ENCODE data around the gene C18orf63.

C18orf63 gene

GRCh38 chr18:74281011-74281979 lies 34.3 kb upstream of the C18orf63 start:
- H3K4me3 ChIP-seq (ENCODE audit: control insufficient read depth, low read depth, low read length): no peak overlapping the region
- TF ChIP-seq, protein P1, sequence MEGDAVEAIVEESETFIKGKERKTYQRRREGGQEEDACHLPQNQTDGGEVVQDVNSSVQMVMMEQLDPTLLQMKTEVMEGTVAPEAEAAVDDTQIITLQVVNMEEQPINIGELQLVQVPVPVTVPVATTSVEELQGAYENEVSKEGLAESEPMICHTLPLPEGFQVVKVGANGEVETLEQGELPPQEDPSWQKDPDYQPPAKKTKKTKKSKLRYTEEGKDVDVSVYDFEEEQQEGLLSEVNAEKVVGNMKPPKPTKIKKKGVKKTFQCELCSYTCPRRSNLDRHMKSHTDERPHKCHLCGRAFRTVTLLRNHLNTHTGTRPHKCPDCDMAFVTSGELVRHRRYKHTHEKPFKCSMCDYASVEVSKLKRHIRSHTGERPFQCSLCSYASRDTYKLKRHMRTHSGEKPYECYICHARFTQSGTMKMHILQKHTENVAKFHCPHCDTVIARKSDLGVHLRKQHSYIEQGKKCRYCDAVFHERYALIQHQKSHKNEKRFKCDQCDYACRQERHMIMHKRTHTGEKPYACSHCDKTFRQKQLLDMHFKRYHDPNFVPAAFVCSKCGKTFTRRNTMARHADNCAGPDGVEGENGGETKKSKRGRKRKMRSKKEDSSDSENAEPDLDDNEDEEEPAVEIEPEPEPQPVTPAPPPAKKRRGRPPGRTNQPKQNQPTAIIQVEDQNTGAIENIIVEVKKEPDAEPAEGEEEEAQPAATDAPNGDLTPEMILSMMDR (conservative IDR thresholded peaks at IDR 0.05; ENCODE audit: control insufficient read depth, insufficient read depth, low read depth, low read length): no peak
- DNase-seq (ENCODE audit: low read depth): no peak

DNA sequence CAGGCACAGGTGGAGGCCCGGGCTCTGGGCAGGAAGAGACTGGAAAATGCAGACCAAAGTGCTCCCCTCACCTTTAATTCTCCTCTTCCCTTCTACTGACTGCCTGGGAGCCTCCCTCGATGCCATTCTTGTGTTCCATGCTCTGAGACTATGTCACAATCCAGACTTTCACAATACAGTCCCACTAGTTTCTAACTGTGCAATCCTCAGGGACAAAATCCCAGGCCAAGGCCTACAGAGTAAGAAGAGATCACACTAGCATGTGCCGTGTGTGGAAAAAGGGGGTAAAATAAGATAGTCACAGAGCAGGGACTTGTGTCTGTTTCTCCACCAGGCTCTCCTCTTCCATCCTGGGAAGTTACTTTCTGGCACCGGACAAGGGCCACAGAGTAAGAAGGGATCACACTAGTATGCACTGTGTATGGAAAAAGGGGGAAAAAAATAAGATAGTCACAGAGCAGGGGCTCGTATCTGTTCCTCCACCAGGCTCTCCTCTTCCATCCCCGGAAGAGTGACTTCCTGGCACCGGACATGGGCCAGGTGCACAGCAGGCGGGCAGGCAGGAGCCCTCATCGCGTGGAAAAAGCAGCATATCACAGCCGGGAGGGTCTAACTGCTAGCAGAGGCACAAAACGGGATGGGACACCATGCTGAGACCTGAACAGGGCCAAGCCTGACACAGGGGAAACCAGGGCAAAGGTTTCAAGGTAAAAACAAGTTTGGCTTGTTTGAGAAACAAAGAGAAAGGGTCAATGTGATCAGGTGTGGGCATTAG lies 33.5 kb upstream of the C18orf63 start:
- H3K4me3 ChIP-seq (ENCODE audit: control insufficient read depth, low read depth, low read length): no peak overlapping the region
- peak; percentile 44 for DNase-seq (ENCODE audit: low read depth)
- TF ChIP-seq, protein P1 (conservative IDR thresholded peaks at IDR 0.05; ENCODE audit: control insufficient read depth, insufficient read depth, low read depth, low read length): no peak

DNA sequence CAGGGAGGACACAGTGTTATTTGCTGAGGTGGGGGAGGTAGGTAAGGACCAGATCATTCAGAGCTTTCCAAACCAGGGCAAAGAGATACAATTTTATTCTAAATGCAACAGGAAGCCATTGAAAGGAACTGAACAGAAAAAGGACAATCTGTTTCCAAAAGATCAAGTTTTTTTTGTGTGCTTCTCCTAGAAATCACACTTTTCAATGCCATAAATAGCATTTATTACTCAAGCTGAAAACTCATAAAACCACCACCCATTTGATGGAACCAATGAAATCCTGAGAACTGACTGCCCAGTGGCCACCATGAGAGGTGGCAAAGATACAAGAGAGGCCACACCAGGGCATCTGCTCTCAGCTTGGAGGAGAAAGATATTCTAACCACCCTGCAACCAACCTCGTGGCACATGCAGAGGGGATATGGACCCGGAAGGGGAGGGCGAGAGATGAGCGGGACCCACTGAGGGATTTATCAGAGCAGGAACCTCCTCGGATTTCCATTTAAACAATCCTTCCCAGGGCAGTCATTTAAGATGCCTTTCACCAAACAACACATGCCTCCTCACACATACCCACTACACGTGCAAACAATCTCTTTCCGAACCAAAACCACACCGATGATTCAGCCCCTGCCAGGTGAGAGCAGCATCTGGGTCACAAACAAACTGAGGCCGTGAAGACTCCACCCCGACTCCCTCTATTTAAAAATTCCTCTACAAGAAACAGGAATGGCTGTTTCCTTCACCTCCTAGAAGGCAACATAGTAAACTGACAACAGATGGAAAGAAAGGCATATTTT lies 32.7 kb upstream of the C18orf63 start:
- TF ChIP-seq, protein P1 (conservative IDR thresholded peaks at IDR 0.05; ENCODE audit: control insufficient read depth, insufficient read depth, low read depth, low read length): no peak
- peak; percentile 25 for DNase-seq (ENCODE audit: low read depth)
- no peak overlapping the region for H3K4me3 ChIP-seq (ENCODE audit: control insufficient read depth, low read depth, low read length)

GRCh38 chr18:74283646-74284045 lies 32.0 kb upstream of the C18orf63 start:
- DNase-seq (ENCODE audit: low read depth): no peak
- H3K4me3 ChIP-seq (ENCODE audit: control insufficient read depth, low read depth, low read length): no peak overlapping the region
- TF ChIP-seq, protein P1 (conservative IDR thresholded peaks at IDR 0.05; ENCODE audit: control insufficient read depth, insufficient read depth, low read depth, low read length): no peak

GRCh38 chr18:74284191-74284979 lies 31.3 kb upstream of the C18orf63 start:
- H3K4me3 ChIP-seq (ENCODE audit: control insufficient read depth, low read depth, low read length): no peak overlapping the region
- DNase-seq (ENCODE audit: low read depth): no peak
- TF ChIP-seq, protein P1 (conservative IDR thresholded peaks at IDR 0.05; ENCODE audit: control insufficient read depth, insufficient read depth, low read depth, low read length): no peak

Data from fibroblast of mammary gland (primary cell).